HG02943 (cell line): ENCODE measurements around the gene U2AF1.
"Not testable (repeated sequence)": the region's sequence is repeated elsewhere in the genome, so short reads cannot be mapped to it uniquely, and the experiment has no call there.

ENCODE experiments used
- ATAC-seq: cut with Tn5 transposase; IDR thresholded peaks from one replicate; pipeline ENCODE4 v1.9.1; 2021; ENCODE audit warnings: mild to moderate bottlenecking, low read depth, moderate library complexity; ENCODE audit not compliant: unreplicated experiment

Gene U2AF1

GRCh38 chr21:43106965-43107793, at the start of gene U2AF1:
Gene U2AF1 (minus strand): TSS chr21:43107570. CDS start chr21:43107494, 76 bp downstream.
- peak; percentile 72 for ATAC-seq

- not testable (repeated sequence) for ATAC-seq
Observed at GRCh38 chr21:43153601-43154000, 46.2 kb upstream of the U2AF1 start.

GRCh38 chr21:43149344-43149743, 42.0 kb upstream of the U2AF1 start:
- ATAC-seq: not testable (repeated sequence)

- ATAC-seq: not testable (repeated sequence)
Observed at GRCh38 chr21:43147999-43148398, 40.6 kb upstream of the U2AF1 start.

GRCh38 chr21:43146637-43147036, 39.3 kb upstream of the U2AF1 start:
- not testable (repeated sequence) for ATAC-seq

GRCh38 chr21:43141407-43141806, 34.0 kb upstream of the U2AF1 start:
- ATAC-seq: not testable (repeated sequence)

GRCh38 chr21:43138944-43139343, 31.6 kb upstream of the U2AF1 start:
- ATAC-seq: not testable (repeated sequence)

GRCh38 chr21:43134520-43134919, 27.1 kb upstream of the U2AF1 start:
- ATAC-seq: not testable (repeated sequence)

GRCh38 chr21:43130094-43130493, 22.7 kb upstream of the U2AF1 start:
- not testable (repeated sequence) for ATAC-seq

GRCh38 chr21:43115956-43116355, 8.6 kb upstream of the U2AF1 start:
- not testable (repeated sequence) for ATAC-seq

- not testable (repeated sequence) for ATAC-seq
Observed at GRCh38 chr21:43114483-43114882, 7.1 kb upstream of the U2AF1 start.

GRCh38 chr21:43109006-43109405, 1.6 kb upstream of the U2AF1 start:
- not testable (repeated sequence) for ATAC-seq

GRCh38 chr21:43108177-43108576, 807 bp upstream of the U2AF1 start:
- not testable (repeated sequence) for ATAC-seq

GRCh38 chr21:43107794-43108137, 396 bp upstream of the U2AF1 start:
- not testable (repeated sequence) for ATAC-seq

- ATAC-seq: not testable (repeated sequence)
Observed at GRCh38 chr21:43104642-43105041, 2.7 kb downstream of the U2AF1 start.

- not testable (repeated sequence) for ATAC-seq
Observed at GRCh38 chr21:43102281-43102680, 5.1 kb downstream of the U2AF1 start.

GRCh38 chr21:43101676-43102075, 5.7 kb downstream of the U2AF1 start:
- ATAC-seq: not testable (repeated sequence)

GRCh38 chr21:43101000-43101399, 6.4 kb downstream of the U2AF1 start:
- ATAC-seq: not testable (repeated sequence)

- ATAC-seq: not testable (repeated sequence)
Observed at GRCh38 chr21:43091979-43092614, 15.3 kb downstream of the U2AF1 start.

- ATAC-seq: not testable (repeated sequence)
Observed at GRCh38 chr21:43090947-43091346, 16.4 kb downstream of the U2AF1 start.

GRCh38 chr21:43089463-43089862, 17.9 kb downstream of the U2AF1 start:
- not testable (repeated sequence) for ATAC-seq
